KMS-11 (cell line): ENCODE measurements around the gene CTNNA2.

ENCODE experiments used
- H2AFZ ChIP-seq: fragments of 200-600 bp; sonication (generic); 2 replicates; pipeline ENCODE4 v1.6.1; 2016; ENCODE audit warnings: antibody characterized with exemption, mixed run types, low read depth
- H3K27ac ChIP-seq: fragments of 200-600 bp; sonication (generic); 2 replicates; pipeline ENCODE4 v1.6.1; 2016; ENCODE audit warnings: mild to moderate bottlenecking, mixed run types
- H3K27me3 ChIP-seq: fragments of 200-600 bp; sonication (generic); 2 replicates; pipeline ENCODE4 v1.6.1; 2017; ENCODE audit warnings: mild to moderate bottlenecking, low read depth, mixed run types, moderate library complexity; ENCODE audit not compliant: insufficient read depth
- H3K36me3 ChIP-seq: fragments of 200-600 bp; sonication (generic); 2 replicates; pipeline ENCODE4 v1.6.1; 2017; ENCODE audit warnings: mild to moderate bottlenecking, mixed run types; ENCODE audit not compliant: insufficient read depth
- H3K4me1 ChIP-seq: fragments of 200-600 bp; sonication (generic); 2 replicates; pipeline ENCODE4 v1.6.1; 2016; ENCODE audit warnings: mild to moderate bottlenecking, low read depth, mixed run types; ENCODE audit not compliant: poor library complexity, severe bottlenecking
- H3K4me2 ChIP-seq: fragments of 200-600 bp; sonication (generic); 2 replicates; pipeline ENCODE4 v1.7.0; 2016; ENCODE audit warnings: mild to moderate bottlenecking, mixed run types
- H3K4me3 ChIP-seq: fragments of 200-600 bp; sonication (generic); IDR thresholded peaks from 2 replicates; pipeline ENCODE4 v1.6.1; 2017; ENCODE audit warnings: low read depth, low read length, mixed read lengths; ENCODE audit not compliant: insufficient read depth
- H3K79me2 ChIP-seq: fragments of 200-600 bp; sonication (generic); 2 replicates; pipeline ENCODE4 v1.6.1; 2016; ENCODE audit warnings: low read depth, mixed run types; ENCODE audit not compliant: insufficient read depth
- H3K9ac ChIP-seq: fragments of 200-600 bp; sonication (generic); 2 replicates; pipeline ENCODE4 v1.6.1; 2016; ENCODE audit warnings: mild to moderate bottlenecking, mixed run types
- H4K20me1 ChIP-seq: fragments of 200-600 bp; sonication (generic); 2 replicates; pipeline ENCODE4 v1.6.1; 2016; ENCODE audit warnings: mild to moderate bottlenecking, mixed run types; ENCODE audit not compliant: insufficient read depth
- TF ChIP-seq, protein P1 (sequence below): fragments of 200-600 bp; sonication (generic); conservative IDR thresholded peaks from 2 replicates; pipeline ENCODE4 v1.6.1; 2017; ENCODE audit warnings: low read depth, mild to moderate bottlenecking, antibody characterized with exemption, low read length, moderate library complexity, mixed read lengths

Gene CTNNA2

DNA sequence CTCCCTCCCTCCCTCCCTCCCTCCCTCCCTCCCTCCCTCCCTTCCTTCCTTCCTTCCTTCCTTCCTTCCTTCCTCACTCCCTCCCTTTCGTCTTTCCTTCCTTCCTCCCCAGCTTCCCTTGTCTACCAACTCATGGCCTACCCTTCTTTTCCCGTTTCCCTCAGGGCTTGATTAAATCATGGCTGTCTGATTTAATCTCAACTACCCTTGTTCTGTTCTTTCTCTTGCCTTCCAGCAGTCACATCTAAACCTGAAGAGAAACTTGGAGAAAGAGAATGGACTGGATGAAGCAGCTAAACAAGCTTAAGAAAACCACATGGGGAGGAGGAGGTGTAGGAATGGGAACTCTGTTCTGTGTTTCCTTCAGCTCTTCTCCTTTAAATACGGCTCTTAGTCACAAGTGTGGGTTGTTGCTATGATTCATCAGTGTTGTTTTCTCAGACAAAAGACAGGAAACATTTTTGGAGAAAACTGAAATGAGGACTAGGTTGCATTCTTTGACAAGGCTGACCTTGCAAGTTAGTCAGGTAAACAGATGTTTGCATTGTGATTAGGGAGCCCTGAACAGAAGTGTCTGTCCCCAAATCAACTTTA lies 613.8 kb downstream of the CTNNA2 start:
- Histone ChIP-seq H3K9ac (no peak overlapping the region), H2AFZ (no peak overlapping the region), H3K4me3 (no peak overlapping the region), H3K27me3 (no peaks in the 10 kb centered on the region), H3K36me3 (no peaks in the 10 kb centered on the region), H4K20me1 (no peaks in the 10 kb centered on the region), H3K4me2 (no peak overlapping the region), H3K4me1 (no peaks in the 10 kb centered on the region), H3K79me2 (no peaks in the 10 kb centered on the region), H3K27ac (no peak overlapping the region)
- TF ChIP-seq, protein P1, sequence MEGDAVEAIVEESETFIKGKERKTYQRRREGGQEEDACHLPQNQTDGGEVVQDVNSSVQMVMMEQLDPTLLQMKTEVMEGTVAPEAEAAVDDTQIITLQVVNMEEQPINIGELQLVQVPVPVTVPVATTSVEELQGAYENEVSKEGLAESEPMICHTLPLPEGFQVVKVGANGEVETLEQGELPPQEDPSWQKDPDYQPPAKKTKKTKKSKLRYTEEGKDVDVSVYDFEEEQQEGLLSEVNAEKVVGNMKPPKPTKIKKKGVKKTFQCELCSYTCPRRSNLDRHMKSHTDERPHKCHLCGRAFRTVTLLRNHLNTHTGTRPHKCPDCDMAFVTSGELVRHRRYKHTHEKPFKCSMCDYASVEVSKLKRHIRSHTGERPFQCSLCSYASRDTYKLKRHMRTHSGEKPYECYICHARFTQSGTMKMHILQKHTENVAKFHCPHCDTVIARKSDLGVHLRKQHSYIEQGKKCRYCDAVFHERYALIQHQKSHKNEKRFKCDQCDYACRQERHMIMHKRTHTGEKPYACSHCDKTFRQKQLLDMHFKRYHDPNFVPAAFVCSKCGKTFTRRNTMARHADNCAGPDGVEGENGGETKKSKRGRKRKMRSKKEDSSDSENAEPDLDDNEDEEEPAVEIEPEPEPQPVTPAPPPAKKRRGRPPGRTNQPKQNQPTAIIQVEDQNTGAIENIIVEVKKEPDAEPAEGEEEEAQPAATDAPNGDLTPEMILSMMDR, result no peak

DNA sequence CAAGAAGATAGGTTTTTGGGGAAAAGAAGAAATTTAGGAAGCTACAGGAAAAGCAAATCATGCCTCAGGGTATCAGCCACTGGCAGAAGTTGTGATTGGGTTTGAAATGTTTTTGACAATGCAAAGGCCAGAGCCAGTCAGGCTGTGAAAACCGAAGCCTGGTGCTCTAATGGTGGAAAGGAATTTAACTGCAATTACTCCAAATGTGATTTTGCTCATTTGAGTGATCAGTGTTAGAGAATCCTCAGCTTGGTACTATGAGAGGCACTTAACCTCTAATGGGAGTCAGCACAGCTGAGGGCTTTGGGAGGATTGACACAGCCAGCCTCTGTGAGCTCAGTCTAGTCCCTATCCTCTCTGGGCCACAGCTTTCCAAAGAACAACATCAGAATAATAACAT lies 615.2 kb downstream of the CTNNA2 start:
- TF ChIP-seq, protein P1, result no peak
- no peaks in the 10 kb centered on the region for H3K79me2 ChIP-seq

DNA sequence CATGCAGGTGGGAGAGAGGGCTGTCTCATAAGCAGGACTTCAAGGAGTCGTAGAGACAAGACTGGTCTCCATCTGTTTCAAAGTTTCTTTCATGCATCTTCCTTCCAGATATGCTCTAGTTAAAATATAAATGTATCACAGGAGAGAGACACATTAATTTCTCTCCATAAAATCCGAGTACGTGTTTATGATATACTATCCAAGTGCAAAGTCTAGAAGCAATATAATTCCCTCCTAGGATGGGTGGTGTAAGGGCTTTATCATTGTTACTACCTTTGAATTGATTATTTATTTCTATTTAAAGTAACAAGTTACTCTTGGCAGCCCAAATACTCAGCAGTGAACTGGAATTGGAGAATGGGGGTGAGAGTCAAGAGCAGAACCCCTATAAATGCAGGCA lies 619.4 kb downstream of the CTNNA2 start:
- Histone ChIP-seq H3K9ac (no peak overlapping the region), H3K27ac (no peak overlapping the region), H3K27me3 (no peaks in the 10 kb centered on the region), H3K4me3 (no peak overlapping the region), H4K20me1 (no peaks in the 10 kb centered on the region), H3K79me2 (no peaks in the 10 kb centered on the region), H3K4me2 (no peak overlapping the region), H2AFZ (no peak overlapping the region), H3K4me1 (no peaks in the 10 kb centered on the region), H3K36me3 (no peaks in the 10 kb centered on the region)
- TF ChIP-seq, protein P1, result no peak

More for the DNA sequence above, 615.2 kb downstream of the CTNNA2 start:
- no peak overlapping the region for H2AFZ ChIP-seq
- no peaks in the 10 kb centered on the region for H4K20me1 ChIP-seq
- no peak overlapping the region for H3K27ac ChIP-seq
- H3K4me3 ChIP-seq, result no peak overlapping the region
- H3K27me3 ChIP-seq, result no peaks in the 10 kb centered on the region
- H3K36me3 ChIP-seq, result no peaks in the 10 kb centered on the region
- H3K9ac ChIP-seq, result no peak overlapping the region
- no peak overlapping the region for H3K4me2 ChIP-seq
- no peaks in the 10 kb centered on the region for H3K4me1 ChIP-seq

DNA sequence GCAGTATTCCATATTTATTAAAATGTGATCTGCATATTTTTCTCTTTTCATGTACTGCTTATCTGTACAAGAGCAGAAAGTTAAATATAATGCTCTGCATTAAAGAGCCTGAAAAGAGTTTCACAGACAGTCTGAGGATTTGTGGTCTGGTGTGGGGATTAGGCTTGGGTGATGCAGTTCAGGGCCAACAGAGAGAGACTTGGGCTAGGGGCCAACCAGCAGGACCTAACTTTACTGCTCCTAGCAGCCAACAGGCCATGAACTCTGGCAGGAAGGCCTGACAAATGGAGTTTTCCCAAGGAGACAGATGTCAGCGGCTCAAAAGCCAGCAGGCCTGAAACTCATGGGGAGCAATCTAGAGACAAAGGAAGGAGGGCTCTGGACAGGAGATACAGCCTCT lies 622.1 kb downstream of the CTNNA2 start:
- Histone ChIP-seq H3K4me1 (no peaks in the 10 kb centered on the region), H3K9ac (no peak overlapping the region), H2AFZ (no peak overlapping the region), H3K79me2 (no peaks in the 10 kb centered on the region), H3K36me3 (no peaks in the 10 kb centered on the region), H3K4me2 (no peak overlapping the region), H3K4me3 (no peak overlapping the region), H4K20me1 (no peaks in the 10 kb centered on the region), H3K27me3 (no peaks in the 10 kb centered on the region), H3K27ac (no peak overlapping the region)
- TF ChIP-seq, protein P1, result no peak
